ENCODE measurements around the gene NEUROG3. TPM values are rescaled to one million over a fixed set of nuclear protein-coding genes. Genes with fewer than 3 reads are reported as not detected.
A peak's percentile ranks its signal among the peaks of the same experiment; 100 is the strongest.

The NEUROG3 gene
- total and polyA plus RNA-seq, 10 of the 15 experiments (the other 5 are each of a cell fraction or from before 2014, with no cell fraction given), result not detected

DNA sequence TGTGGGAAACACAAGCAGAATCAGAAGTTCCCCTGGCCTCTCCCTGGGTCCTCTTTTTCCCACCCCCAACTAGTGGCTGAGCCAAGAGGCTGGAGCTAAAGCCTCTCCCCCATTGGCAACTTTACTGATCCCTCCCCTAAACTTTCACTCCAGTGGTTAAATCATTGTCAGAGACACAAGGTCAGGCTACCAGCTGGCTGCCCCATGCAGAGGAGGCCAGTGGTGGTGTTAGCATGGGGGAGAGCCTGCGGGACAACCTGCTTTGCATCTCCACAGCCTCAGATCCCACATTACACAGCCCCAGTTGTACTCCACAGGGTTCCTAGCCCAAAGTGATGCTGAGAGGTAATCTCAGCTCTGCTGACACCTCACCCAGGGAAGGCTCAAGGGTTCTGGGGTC, 21.0 kb downstream of the NEUROG3 start (continued):
- TF ChIP-seq, protein P1, sequence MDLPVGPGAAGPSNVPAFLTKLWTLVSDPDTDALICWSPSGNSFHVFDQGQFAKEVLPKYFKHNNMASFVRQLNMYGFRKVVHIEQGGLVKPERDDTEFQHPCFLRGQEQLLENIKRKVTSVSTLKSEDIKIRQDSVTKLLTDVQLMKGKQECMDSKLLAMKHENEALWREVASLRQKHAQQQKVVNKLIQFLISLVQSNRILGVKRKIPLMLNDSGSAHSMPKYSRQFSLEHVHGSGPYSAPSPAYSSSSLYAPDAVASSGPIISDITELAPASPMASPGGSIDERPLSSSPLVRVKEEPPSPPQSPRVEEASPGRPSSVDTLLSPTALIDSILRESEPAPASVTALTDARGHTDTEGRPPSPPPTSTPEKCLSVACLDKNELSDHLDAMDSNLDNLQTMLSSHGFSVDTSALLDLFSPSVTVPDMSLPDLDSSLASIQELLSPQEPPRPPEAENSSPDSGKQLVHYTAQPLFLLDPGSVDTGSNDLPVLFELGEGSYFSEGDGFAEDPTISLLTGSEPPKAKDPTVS (IDR thresholded peaks at IDR 0.05; ENCODE audit: low read depth, low read length), result no peak
- TF ChIP-seq, protein P2, sequence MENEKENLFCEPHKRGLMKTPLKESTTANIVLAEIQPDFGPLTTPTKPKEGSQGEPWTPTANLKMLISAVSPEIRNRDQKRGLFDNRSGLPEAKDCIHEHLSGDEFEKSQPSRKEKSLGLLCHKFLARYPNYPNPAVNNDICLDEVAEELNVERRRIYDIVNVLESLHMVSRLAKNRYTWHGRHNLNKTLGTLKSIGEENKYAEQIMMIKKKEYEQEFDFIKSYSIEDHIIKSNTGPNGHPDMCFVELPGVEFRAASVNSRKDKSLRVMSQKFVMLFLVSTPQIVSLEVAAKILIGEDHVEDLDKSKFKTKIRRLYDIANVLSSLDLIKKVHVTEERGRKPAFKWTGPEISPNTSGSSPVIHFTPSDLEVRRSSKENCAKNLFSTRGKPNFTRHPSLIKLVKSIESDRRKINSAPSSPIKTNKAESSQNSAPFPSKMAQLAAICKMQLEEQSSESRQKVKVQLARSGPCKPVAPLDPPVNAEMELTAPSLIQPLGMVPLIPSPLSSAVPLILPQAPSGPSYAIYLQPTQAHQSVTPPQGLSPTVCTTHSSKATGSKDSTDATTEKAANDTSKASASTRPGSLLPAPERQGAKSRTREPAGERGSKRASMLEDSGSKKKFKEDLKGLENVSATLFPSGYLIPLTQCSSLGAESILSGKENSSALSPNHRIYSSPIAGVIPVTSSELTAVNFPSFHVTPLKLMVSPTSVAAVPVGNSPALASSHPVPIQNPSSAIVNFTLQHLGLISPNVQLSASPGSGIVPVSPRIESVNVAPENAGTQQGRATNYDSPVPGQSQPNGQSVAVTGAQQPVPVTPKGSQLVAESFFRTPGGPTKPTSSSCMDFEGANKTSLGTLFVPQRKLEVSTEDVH (IDR thresholded peaks at IDR 0.05; ENCODE audit: low read depth, partially characterized antibody), result no peak

DNA sequence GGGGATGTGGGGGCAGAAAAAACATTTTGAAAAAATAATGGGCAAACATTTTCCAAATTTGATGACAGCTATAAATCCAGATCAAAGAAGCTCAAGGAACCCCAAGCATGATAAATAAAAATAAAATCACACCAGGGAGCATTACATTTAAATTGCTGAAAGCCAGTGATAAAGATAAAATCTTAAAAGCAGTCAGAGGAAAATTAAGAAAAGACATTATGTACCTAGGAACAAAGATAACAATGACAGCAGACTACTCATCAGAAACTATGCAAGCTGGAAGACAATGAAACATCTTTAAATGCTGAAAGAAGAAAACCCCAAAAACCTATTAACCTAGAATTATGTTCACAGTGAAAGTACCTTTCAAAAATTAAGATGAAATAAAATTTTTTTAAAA, 23.3 kb downstream of the NEUROG3 start:
- FAIRE-seq, result no peak

More for the DNA sequence above, 23.3 kb downstream of the NEUROG3 start:
- Histone ChIP-seq H3K79me2 (ENCODE audit: control insufficient read depth, insufficient read depth, low read length) (no peaks in the 10 kb centered on the region), H3K36me3 (ENCODE audit: control insufficient read depth in 2 of 2, insufficient read depth in 2 of 2, low read length in 1 of 2) (no peaks in the 10 kb centered on the region), H2AFZ (ENCODE audit: control insufficient read depth, low read depth, low read length) (no peak overlapping the region), H3K9me3 (replicated peaks; ENCODE audit: control insufficient read depth, insufficient read depth, low read length) (peaks cover 9% of the 10 kb centered on the region; the same call in 2 of the 3 replicates), H3K4me3 (no peak overlapping the region), H3K27me3 (replicated peaks in 1 of 2; ENCODE audit: control insufficient read depth in 2 of 2, insufficient read depth in 2 of 2, low read length in 1 of 2) (no peaks in the 10 kb centered on the region; a peak in 1 of 4 replicates), H3K4me1 (ENCODE audit: control insufficient read depth, insufficient read depth, low read length) (no peaks in the 10 kb centered on the region), H4K20me1 (ENCODE audit: control insufficient read depth, insufficient read depth) (no peaks in the 10 kb centered on the region), H3K27ac (ENCODE audit: control insufficient read depth, insufficient read depth) (no peak overlapping the region), H3K9ac (ENCODE audit: control insufficient read depth, insufficient read depth, low read length) (no peak overlapping the region), H3K4me2 (ENCODE audit: control insufficient read depth, insufficient read depth) (no peak overlapping the region)
- intact Hi-C loops (cut with micrococcal nuclease; ENCODE audit: unreplicated experiment), result no loop called here
- TF ChIP-seq JUNB (IDR thresholded peaks at IDR 0.05) (no peak), RELB (IDR thresholded peaks at IDR 0.05; ENCODE audit: low read depth) (no peak), CBX5 (IDR thresholded peaks at IDR 0.05; ENCODE audit: low read depth) (peak; percentile 95)
- DNase-seq (ENCODE audit: low read depth, low spot score) (no peak), ATAC-seq (no peak)
- ChIA-PET SMC1A (ENCODE audit: uncharacterized antibody, unreplicated experiment) (no interaction called here), RAD21 (ENCODE audit: unreplicated experiment) (no interaction called here), CTCF (no interaction called here), POLR2A (no interaction called here)
- BruUV-seq (replicated peaks), result no TSS peak
- in situ Hi-C loops (cut with MboI), result no loop called here

All from GM12878 (cell line).